Stomach (tissue), 4 donors: ENCODE data around the gene SMC1A.

Experiments
- POLR2A ChIP-seq, 4 donors: fragments of 450-650 bp; IDR thresholded peaks; one replicate each; pipeline ENCODE4 v1.6.1; 2016; ENCODE audit warnings: antibody characterized with exemption in 4 of 4, control low read depth in 2 of 4, mild to moderate bottlenecking in 1 of 4, moderate library complexity in 1 of 4
- POLR2AphosphoS5 ChIP-seq, 3 donors: sonication (generic); formaldehyde crosslinking; IDR thresholded peaks; one replicate each; pipeline ENCODE4 v1.6.1; 2016; ENCODE audit warnings: antibody characterized with exemption in 3 of 3

GRCh38 chrX:53333853-53334252 lies 88.6 kb downstream of the SMC1A start:
- TF ChIP-seq POLR2A (IDR thresholded peaks at IDR 0.05), result no peak
- TF ChIP-seq POLR2AphosphoS5 (IDR thresholded peaks at IDR 0.05), result no peak
